ENCODE data around the gene CPSF6. TPM values are rescaled to one million over a fixed set of nuclear protein-coding genes. Genes with fewer than 3 reads are reported as not detected.
A peak's percentile ranks its signal among the peaks of the same experiment; 100 is the strongest.

Gene CPSF6
- total and polyA plus RNA-seq, 2 donors (not counting 3 experiments of a cell fraction or from before 2014, with no cell fraction given): 55.8 to 91.7 TPM

GRCh38 chr12:69290545-69291277 lies 51.3 kb downstream of the CPSF6 start:
- Histone ChIP-seq H3K9ac (replicated peaks; ENCODE audit: extremely low read depth, insufficient read depth, low read length) (no peak overlapping the region), H3K9me1 (replicated peaks; ENCODE audit: control insufficient read depth, extremely low read depth, insufficient read depth, low read length) (no peaks in the 10 kb centered on the region), H4K20me1 (replicated peaks; ENCODE audit: control insufficient read depth, extremely low read depth, insufficient read depth, low read length) (no peaks in the 10 kb centered on the region), H3K4me1 (ENCODE audit: control insufficient read depth, extremely low read depth, insufficient read depth, low read length) (no peaks in the 10 kb centered on the region), H2AFZ (ENCODE audit: low read depth, low read length) (no peak overlapping the region), H3K4me2 (ENCODE audit: insufficient read depth, low read length) (no peak overlapping the region), H3K27ac (ENCODE audit: insufficient read depth, low read depth, low read length) (no peak overlapping the region), H3K4me3 (replicated peaks in 1 of 3; ENCODE audit: insufficient read depth in 1 of 3, low read depth in 1 of 3, low read length in 3 of 3) (no peak overlapping the region), H3K36me3 (ENCODE audit: control insufficient read depth in 2 of 2, extremely low read depth in 1 of 2, insufficient read depth in 2 of 2, low read length in 2 of 2) (no peaks in the 10 kb centered on the region), H3K27me3 (ENCODE audit: control insufficient read depth in 2 of 2, insufficient read depth in 2 of 2, low read length in 2 of 2) (peaks cover 14 to 35% of the 10 kb centered on the region in 2 experiments), H3K9me3 (replicated peaks; ENCODE audit: control insufficient read depth, insufficient read depth, low read length) (no peaks in the 10 kb centered on the region), H3K79me2 (ENCODE audit: control insufficient read depth, insufficient read depth, low read length) (no peaks in the 10 kb centered on the region)
- FAIRE-seq (peak; percentile 82), DNase-seq (ENCODE audit: low read depth, low spot score) (peak; percentile 70)
- BruUV-seq (replicated peaks): no TSS peak
- intact Hi-C loops (cut with micrococcal nuclease): loop anchor here (1.0 kb wide), 1 partner anchor 349 kb away; no protein-coding TSS in a partner anchor
- dilution Hi-C loops (cut with MboI; ENCODE audit: extremely low pct_ligation_motif_present, low sequenced_read_pairs): no loop called here
- TF ChIP-seq GATA2 (IDR thresholded peaks at IDR 0.05; ENCODE audit: insufficient read depth, insufficient read length, low read depth, low read length) (no peak), CTCF (IDR thresholded peaks at IDR 0.05; ENCODE audit: extremely low read depth in 1 of 2, insufficient read depth in 1 of 2, low read depth in 1 of 2, low read length in 2 of 2) (peak; percentile 77 to 86)
- CTCF ChIA-PET: interaction anchor here (0.6 to 3.1 kb wide), 23 partner anchors 8 to 348 kb away, joined by 3 to 14 read pairs (median 4); no protein-coding TSS in a partner anchor
- POLR2A ChIA-PET: interaction anchor here (0.6 kb wide), 1 partner anchor 17 kb away, joined by 6 read pairs; no protein-coding TSS in a partner anchor

DNA sequence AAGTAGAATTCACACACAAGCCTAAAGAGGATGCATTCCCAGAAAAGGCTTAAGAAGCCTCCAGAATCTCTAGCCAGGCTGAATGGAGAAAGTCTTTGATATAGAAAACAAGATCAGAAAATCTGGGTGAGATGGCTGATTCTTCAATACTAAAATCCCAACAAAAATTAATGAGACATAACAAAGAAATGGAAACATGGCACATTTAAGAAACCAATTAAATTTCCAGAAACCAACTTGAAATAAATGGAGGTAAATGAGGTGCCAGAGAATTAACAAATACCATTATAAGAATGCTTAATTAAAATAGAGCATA lies 51.9 kb downstream of the CPSF6 start:
- Histone ChIP-seq H3K79me2 (ENCODE audit: control insufficient read depth, insufficient read depth, low read length) (no peaks in the 10 kb centered on the region), H3K27me3 (ENCODE audit: control insufficient read depth in 2 of 2, insufficient read depth in 2 of 2, low read length in 2 of 2) (peaks cover 14 to 38% of the 10 kb centered on the region in 2 experiments), H3K9me3 (replicated peaks; ENCODE audit: control insufficient read depth, insufficient read depth, low read length) (no peaks in the 10 kb centered on the region), H2AFZ (ENCODE audit: low read depth, low read length) (no peak overlapping the region), H4K20me1 (replicated peaks; ENCODE audit: control insufficient read depth, extremely low read depth, insufficient read depth, low read length) (no peaks in the 10 kb centered on the region), H3K4me2 (ENCODE audit: insufficient read depth, low read length) (no peak overlapping the region), H3K4me3 (replicated peaks in 1 of 3; ENCODE audit: insufficient read depth in 1 of 3, low read depth in 1 of 3, low read length in 3 of 3) (no peak overlapping the region), H3K27ac (ENCODE audit: insufficient read depth, low read depth, low read length) (no peak overlapping the region), H3K9ac (replicated peaks; ENCODE audit: extremely low read depth, insufficient read depth, low read length) (no peak overlapping the region), H3K9me1 (replicated peaks; ENCODE audit: control insufficient read depth, extremely low read depth, insufficient read depth, low read length) (no peaks in the 10 kb centered on the region), H3K4me1 (ENCODE audit: control insufficient read depth, extremely low read depth, insufficient read depth, low read length) (no peaks in the 10 kb centered on the region), H3K36me3 (ENCODE audit: control insufficient read depth in 2 of 2, extremely low read depth in 1 of 2, insufficient read depth in 2 of 2, low read length in 2 of 2) (no peaks in the 10 kb centered on the region)
- TF ChIP-seq POLR2A (IDR thresholded peaks at IDR 0.05; ENCODE audit: low read depth, low read length): no peak
- TF ChIP-seq FOS (IDR thresholded peaks at IDR 0.05; ENCODE audit: borderline replicate concordance, insufficient read depth, low read length): no peak
- TF ChIP-seq GATA2 (IDR thresholded peaks at IDR 0.05; ENCODE audit: insufficient read depth, insufficient read length, low read depth, low read length): no peak
- TF ChIP-seq EZH2 (IDR thresholded peaks at IDR 0.05; ENCODE audit: borderline replicate concordance, low read depth, low read length, severe bottlenecking): no peak
- TF ChIP-seq, protein P1, sequence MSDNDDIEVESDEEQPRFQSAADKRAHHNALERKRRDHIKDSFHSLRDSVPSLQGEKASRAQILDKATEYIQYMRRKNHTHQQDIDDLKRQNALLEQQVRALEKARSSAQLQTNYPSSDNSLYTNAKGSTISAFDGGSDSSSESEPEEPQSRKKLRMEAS (IDR thresholded peaks at IDR 0.05; ENCODE audit: insufficient read depth, insufficient read length): no peak
- no peak for TF ChIP-seq MYC (IDR thresholded peaks at IDR 0.05; ENCODE audit: low read depth, low read length)
- no peak for TF ChIP-seq CTCF (IDR thresholded peaks at IDR 0.05; ENCODE audit: extremely low read depth in 1 of 2, insufficient read depth in 1 of 2, low read depth in 1 of 2, low read length in 2 of 2)
- TF ChIP-seq JUN (IDR thresholded peaks at IDR 0.05; ENCODE audit: borderline replicate concordance, insufficient read depth, insufficient read length, low read depth): no peak
- no peak for TF ChIP-seq POLR2AphosphoS5 (IDR thresholded peaks at IDR 0.05; ENCODE audit: insufficient read depth, low read depth, low read length)
- intact Hi-C loops (cut with micrococcal nuclease): loop anchor here (1.0 kb wide), 1 partner anchor 348 kb away; no protein-coding TSS in a partner anchor
- dilution Hi-C loops (cut with MboI; ENCODE audit: extremely low pct_ligation_motif_present, low sequenced_read_pairs): no loop called here
- POLR2A ChIA-PET: interaction anchor here (0.6 kb wide), 1 partner anchor 17 kb away, joined by 6 read pairs; no protein-coding TSS in a partner anchor
- CTCF ChIA-PET: interaction anchor here (0.6 to 3.1 kb wide), 23 partner anchors 8 to 348 kb away, joined by 3 to 14 read pairs (median 4); no protein-coding TSS in a partner anchor
- DNase-seq (ENCODE audit: low read depth, low spot score) (no peak), FAIRE-seq (no peak)
- BruUV-seq (replicated peaks): no TSS peak

All from endothelial cell of umbilical vein (primary cell).